Stimulated activated CD4-positive, alpha-beta T cell treated with anti-CD3 and anti-CD28 coated beads, Interleukin-2, amount 100 ng/mL, for 24 hours (primary cell): ENCODE results near the gene MYRIP.
A peak's percentile ranks its signal among the peaks of the same experiment; 100 is the strongest.

Source experiments
- DNase-seq, 2 donors: peaks; one replicate each; pipeline ENCODE4 v3.0.0-alpha.2; 2020

Gene MYRIP

GRCh38 chr3:40298075-40298474 lies 488.7 kb downstream of the MYRIP start:
- no peak for DNase-seq

GRCh38 chr3:40299130-40299720 lies 489.8 kb downstream of the MYRIP start:
- DNase-seq, result no peak

- no peak for DNase-seq
Measured at GRCh38 chr3:40299721-40300335, 490.4 kb downstream of the MYRIP start.

- no peak for DNase-seq
Measured at GRCh38 chr3:40302784-40303183, 493.4 kb downstream of the MYRIP start.

- no peak for DNase-seq
Measured at GRCh38 chr3:40304352-40304751, 494.9 kb downstream of the MYRIP start.

- DNase-seq, result no peak
Measured at GRCh38 chr3:40306336-40306735, 496.9 kb downstream of the MYRIP start.

GRCh38 chr3:40307176-40307575 lies 497.8 kb downstream of the MYRIP start:
- no peak for DNase-seq

- no peak for DNase-seq
Measured at GRCh38 chr3:40308725-40309417, 499.5 kb downstream of the MYRIP start.

- peak; percentile 98 to 99 for DNase-seq
Measured at GRCh38 chr3:40309418-40309924, 500.1 kb downstream of the MYRIP start, which contains the start of gene EIF1B. Gene EIF1B (plus strand): TSS chr3:40309707. CDS start chr3:40309942, 235 bp downstream.
